Measurements from ENCODE around the gene CELA2B.
"Not testable (repeated sequence)": the region's sequence is repeated elsewhere in the genome, so short reads cannot be mapped to it uniquely, and the experiment has no call there.

Gene CELA2B

DNA sequence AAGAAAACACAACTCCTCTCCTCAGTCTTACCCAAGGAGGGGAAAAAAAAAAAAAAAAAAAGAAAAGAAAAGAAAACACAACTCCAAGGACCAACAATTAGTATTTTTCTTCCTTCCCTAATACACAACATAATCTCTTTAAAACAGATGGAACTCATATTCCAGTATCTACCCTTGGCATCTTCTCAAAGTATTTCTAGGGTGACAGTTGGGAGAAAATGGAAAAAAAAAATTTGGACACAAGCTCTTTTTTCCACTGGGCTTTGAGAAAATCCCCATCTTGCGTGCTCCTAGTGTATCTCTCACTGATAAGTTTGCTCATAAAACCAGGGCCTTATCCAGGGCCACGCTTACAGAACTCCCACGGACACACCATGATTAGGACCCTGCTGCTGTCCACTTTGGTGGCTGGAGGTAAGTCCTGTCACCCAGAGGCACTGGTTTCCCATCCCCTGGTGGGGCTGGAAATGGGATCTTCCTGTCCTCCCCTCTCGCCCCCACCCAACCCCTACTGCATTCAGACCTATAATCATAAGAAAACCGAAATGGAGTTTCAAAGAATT, at the start of gene CELA2B:
Gene CELA2B (plus strand): TSS at position 353 of the 563 bp plus-strand sequence. CDS start 22 bp downstream, at position 375.
- no peak for DNase-seq

DNA sequence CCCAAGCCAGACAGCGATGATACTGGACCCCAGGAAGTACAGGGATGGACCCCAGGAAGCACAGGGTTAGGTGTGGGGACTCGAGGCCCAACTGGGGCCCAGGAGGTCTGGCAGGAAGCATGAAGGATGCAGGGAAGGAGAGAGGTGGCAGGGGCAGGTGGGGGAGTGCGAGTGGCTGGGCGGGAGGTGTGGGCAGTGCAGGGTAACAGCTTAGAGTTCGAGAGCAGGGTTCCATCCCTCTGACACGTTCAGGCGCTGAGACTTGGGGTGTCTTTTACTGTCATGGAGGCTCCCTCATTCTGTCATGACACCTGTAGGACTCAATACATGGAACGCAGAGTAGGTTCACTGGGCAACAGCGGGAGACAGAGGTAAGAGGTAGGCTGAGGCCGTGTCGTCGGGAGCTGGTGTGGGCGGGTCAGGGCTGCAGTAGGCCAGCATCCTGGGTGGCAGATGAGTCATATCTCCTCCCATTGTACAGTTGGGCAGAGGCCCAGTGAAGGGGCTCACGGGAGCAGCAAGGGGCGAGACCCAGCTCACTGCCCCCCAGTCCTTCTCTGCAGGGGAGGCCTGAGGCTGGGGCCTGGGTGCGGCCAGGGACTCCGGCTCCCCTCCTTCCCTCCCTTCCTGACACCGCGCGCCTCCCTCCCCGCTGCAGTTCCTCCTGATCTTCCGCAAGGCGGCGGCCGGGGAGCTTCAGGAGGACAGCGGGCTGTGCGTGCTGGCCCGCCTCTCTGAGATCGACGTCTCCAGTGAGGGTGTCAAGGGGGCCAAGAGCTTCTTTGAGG, 49.2 kb upstream of the CELA2B start:
- DNase-seq, result no peak

DNA sequence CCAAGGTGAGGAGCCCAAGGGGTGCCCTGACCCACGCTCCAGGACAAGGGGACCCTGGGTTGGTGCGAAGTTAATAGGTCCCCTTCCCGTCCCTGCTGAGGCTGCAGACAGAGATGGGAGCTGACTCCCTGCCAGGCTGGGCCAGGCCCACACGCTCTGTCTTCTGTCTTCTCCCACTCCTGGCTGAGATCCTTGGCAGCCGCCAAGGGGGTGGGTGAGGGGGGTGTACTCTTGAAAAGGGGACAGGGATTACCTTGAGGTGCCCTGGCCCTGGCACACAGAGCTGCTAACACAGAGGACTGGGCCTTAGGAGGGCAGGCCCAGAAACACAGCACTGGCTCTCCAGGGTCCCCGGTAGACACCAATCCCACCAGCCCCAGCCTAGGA, 48.6 kb upstream of the CELA2B start:
- DNase-seq, result no peak

DNA sequence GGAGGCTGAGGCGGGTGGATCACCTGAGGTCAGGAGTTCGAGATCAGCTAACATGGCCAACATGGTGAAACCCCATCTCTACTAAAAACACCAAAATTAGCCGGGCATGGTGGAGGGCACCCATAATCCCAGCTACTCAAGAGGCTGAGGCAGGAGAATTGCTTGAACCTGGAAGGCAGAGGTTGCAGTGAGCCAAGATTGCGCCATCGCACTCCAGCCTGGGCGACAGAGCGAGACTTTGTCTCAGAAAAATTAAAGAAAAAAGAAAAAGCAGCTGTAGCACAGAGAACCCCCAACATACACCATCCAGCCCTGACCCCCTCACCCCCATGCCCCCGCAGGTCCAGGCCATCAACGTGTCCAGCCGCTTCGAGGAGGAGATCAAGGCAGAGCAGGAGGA, 47.7 kb upstream of the CELA2B start:
- not testable (repeated sequence) for DNase-seq

DNA sequence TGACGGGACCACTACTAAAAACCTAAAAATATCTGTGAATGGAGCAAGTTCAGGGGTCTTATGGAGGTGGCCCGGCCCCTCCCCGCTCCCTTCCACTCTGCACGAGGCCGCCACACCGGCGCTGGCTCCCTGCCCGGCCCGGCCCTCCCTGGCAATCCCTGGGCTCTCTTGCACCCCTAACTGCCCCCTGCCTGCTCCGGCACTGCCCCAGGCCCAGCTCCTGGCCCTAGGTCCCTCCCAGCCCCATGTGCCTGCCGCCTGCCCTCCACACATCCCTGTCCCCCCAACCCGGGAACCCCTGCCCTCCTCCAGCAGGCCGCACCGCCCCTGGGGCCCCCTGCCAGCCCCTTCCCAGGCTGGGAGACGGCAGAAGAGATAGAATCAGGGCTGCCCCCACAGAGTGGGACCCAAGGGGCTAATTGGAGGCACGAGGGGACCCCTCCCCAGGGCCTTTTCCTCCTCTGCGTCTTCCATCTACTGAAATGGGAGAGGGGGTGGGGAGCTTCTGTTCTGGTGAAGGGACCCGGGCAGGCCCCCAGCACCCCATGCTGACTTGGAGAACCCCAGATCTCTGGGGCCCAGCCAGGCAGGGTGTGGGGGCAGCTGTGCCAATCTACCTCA, 47.0 kb upstream of the CELA2B start:
- DNase-seq, result no peak

DNA sequence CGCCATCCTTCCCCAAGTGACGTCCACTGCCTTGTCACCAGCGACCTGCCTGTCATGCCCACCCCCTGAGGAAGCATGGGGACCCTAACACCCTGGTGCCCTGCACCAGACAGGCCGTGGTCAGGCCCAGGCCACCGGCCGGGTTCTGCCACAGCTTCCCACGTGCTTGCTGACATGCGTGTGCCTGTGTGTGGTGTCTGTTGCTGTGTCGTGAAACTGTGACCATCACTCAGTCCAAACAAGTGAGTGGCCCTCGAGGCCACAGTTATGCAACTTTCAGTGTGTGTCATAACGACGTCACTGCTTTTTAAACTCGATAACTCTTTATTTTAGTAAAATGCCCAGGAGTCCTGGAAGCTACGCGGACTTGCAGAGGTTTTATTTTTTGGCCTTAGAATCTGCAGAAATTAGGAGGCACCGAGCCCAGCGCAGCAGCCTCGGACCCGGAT, 46.2 kb upstream of the CELA2B start:
- DNase-seq, result no peak

DNA sequence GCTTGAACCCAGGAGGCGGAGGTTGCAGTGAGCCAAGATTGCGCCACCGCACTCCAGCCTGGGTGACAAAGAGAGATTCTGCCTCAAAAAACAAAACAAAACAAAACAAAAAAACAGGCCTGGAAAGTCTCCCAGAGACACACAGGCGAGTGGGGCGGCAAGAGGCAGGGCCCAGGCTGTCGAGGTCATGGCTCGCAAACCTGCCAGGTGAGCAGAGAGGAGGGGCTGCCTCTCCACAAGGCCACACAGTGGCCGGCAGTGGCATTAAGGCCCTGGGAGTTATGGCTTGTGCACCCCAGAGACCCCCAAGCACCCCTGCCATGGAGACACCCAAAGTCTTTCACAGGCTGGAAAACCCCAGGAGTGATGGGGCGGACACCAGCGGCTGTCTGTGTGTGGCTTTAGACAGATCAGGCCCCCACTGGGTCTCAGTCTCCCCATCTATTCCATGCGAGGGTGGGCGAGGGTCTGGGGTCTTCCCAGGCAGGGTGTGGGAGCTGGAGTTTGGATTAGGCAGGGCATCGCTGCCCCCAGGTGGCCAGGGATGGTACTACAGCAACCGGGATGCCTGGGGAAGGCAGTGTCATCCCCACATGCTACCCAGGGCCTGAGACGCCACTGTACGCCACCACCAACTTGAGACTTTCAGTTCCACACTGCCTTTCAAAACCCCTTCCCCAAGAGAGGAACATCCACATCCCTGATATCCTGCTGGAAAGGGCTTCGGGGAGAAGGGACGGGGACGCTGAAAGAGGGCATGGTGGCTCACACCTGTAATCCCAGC, 44.9 kb upstream of the CELA2B start:
- DNase-seq, result peak; percentile 81

DNA sequence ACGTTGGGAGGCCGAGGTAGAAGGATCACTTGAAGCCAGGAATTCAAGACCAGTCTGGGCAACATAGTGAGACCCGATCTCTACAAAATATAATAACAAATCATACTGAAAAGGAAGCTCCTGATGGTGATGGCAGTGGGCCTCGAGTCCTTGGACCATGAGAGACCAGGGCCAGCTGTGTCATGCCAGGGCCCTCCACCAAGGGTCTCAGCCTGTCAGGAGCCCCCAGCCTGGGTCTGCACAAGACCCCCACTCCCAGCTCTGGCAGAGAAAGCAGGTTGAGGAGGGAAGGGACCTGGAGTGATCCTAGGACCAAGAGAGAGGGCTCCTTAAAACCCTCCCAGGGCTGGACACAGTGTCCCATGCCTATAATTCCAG, 44.3 kb upstream of the CELA2B start:
- no peak for DNase-seq

DNA sequence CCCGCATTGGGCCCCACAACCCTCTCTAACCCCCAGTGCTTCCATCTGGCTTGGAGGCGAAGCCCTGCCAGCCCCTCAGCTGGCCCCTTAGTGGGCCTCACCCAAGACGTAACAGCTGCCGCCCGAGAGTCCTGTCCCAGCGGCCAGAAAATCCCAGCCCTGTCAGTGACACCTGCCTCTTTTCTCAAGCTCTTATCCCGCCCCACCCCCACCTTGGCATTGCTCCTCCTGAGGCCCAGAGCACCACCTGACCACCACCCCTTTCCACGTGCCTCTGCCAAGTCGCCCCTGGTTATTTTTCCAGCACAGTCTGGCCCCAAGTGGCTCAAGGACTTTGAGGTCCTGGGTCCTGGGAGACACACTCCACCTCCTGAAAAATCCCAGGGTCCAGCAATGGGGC, 43.6 kb upstream of the CELA2B start:
- DNase-seq, result no peak

DNA sequence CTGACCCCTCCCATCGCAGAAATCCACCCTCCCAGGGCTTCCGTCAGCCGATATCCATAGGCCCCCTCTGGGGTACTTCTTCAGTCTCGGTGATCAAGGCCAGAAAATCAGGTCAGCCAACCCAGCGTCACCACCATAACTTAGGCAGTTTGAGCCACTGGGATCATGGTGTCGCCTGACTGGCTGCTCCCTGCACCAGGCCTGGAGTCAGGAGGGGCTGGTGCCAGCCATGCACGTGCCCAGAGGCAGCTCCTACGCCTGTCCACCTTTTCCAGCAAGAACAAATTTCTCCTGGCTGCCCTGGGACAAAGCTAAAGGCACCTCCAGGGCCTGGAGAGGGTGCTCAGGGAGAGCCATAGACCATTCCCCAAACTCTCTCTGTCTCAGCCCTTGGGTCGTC, 42.4 kb upstream of the CELA2B start:
- no peak for DNase-seq

DNA sequence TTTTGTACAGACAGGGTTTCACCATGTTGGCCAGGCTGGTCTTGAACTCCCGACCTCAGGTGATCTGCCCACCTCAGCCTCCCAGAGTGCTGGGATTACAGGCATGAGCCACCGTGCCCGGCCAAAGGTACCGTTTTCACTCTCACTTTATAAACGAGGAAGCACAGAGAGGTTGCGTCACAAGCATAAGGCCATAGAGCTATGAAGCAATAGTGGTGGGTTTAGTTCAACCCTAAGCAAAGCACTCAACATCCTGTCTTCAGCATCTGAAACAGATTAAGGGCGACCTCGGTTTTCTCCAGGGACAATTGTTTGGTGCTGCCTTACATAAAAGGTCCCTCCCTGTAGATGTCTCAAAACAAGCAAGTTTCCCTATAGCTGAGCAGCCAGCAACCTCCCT, 41.2 kb upstream of the CELA2B start:
- not testable (repeated sequence) for DNase-seq

DNA sequence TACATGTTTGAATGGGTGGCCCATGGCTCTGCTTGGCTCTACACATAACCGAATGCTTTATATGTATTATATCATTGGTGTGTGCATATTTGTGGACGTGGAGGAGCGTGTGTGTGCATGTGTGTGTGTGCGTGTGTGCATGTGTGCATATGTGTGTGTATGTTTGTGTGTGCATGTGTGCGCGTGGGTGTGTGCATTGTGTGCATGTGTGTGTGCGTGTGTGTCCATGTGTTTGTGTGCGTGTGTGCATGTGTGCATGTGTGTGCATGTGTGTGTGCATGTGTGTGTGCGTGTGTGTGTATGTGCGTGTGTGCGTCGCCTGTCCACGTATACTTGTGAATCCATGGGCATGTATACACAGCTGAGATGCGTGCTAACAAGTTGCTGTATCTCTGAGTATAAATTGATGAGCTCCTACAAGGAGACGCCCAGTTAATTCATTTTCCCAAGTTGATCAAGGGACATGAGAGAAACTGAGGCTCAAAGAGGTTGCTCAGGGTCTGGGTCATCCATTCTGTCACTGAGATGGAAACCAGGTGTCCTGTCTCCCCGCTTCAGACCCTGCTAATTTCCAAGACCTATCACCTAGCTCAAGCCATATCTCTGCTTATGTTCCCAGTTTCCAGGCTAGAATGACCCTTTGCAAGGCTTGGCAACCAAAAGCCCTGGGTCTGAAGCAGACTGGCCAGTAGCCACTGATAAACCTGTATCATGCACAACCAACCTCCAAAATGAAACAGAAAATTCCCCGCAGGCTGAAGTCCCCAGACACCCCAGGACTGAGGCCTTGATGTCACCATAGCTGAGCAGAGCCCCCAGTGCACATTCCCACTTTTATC, 40.4 kb upstream of the CELA2B start:
- DNase-seq, result no peak

DNA sequence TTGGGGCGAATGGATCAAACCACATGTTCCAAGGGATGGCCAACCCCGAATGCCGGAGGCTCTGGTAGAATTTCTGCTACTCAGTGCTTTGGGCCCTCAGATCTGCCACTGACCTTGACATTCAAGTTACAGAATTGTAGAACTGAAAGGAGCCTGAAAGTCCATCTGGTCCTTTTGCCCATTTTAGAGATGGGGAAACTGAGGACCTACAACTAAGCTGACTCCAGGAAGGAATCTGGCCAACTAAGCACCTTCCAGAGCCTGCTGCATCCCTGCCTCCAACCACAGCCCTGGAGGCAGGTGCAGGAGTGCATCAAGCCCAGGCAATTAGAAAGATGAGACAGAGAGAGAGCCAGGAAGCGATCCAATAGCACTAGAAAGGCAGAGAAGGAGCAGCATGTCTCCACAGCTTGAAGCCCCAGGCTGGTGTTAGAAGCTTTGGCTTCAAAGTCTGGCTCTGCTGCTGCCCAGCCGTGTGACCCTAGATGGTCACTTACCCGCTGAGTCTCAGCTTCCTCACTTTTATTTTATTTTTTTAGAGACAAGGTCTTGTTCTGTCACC, 38.9 kb upstream of the CELA2B start:
- no peak for DNase-seq

DNA sequence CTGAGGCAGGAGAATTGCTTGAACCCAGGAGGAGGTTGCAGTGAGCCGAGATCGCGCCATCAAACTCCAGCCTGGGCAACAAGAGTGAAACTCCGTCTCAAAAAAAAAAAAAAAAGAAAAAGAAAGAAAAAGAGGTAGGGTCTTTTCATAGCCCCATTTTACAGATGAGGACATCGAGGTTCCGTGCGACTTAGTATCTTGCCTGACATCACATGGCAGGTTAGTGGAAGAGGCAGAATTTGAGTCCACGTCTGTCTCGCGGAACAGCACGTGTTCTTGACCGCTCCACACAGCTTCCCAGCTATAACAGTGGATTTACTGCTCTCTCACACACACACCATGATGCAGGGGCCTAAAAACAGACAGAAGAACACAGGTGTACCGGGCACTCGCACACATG, 36.6 kb upstream of the CELA2B start:
- no peak for DNase-seq

DNA sequence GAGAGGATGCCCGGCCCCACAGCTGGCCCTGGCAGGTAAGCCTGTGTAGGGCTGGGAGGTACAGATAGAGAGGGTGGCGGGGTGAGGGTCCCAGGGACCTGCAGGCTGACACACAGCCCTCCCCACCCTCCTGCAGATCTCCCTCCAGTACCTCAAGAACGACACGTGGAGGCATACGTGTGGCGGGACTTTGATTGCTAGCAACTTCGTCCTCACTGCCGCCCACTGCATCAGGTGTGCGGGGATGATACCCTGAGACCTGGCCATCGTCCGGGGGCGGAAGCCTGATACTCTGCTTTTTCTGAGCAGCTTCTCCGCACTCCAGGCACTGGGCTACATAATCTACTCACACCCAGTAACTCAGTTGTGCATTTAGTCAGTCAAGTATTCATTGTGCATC, 35.5 kb upstream of the CELA2B start:
- no peak for DNase-seq

DNA sequence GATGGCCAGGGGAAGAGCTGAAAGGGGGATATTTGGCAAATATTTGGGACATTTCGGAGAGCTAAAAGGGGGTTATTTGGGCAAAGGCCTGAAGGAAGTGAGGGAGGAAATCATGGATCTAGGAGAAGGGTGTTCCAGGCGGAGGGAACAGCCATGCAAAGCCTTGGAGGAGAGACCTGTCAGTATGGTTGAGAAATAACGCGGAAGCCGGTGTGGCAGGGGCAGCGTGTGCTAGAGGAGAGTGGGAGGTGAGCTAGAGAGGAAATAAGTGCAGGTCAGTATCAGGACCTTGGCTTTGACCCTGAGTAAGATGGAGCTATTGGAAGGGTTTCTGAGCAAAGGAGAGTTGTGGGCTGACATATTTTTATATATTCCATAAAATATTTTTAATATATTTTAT, 34.7 kb upstream of the CELA2B start:
- no peak for DNase-seq

DNA sequence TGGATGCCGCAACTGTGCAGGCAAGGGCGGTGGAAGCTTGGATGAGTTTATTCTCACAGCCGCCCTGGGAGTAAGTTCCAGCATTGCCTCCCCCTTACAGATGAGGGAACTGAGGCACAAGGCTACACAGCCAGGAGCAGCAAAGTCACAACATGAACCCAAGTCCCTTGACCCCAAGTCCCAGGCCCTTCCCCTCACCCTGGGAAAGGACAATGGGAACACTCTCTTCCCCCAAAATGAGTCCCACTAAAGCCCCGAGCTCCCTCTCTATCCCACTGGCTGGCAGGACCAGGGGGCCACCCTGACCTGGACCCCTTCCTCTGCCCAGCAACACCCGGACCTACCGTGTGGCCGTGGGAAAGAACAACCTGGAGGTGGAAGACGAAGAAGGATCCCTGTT, 33.8 kb upstream of the CELA2B start:
- no peak for DNase-seq

DNA sequence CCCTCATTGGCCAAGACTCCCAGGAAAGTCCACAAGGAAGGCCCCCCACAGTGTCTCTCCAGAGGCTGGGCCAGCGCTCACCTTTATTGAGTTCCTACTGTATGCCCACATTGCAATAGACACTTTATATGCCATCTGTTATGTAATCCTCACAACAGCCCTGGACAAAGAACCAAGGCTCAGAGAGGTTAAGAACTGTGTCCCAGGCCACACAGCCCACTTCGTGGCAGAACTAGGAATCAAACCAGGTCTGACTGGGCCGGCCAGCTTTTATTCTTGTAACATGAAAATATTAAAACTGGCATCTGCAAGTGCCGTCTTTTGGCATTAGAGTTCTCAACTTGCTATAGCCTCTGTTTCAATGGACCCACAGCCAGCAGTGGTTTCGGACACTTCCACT, 33.1 kb upstream of the CELA2B start:
- no peak for DNase-seq

DNA sequence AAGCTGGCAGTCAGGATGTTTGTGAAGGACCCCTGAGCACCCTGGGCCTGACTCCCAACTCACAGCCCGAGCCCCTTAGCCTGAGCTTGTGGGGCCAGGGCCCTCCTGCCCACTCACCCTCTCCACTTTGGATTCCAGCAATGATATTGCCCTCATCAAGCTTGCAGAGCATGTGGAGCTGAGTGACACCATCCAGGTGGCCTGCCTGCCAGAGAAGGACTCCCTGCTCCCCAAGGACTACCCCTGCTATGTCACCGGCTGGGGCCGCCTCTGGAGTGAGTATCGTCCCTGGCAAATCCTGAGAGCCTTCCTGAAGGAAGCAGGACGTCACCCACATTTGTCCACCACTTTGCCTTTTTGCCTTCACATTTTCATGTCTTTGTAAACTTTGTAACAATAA, 32.6 kb upstream of the CELA2B start:
- DNase-seq, result no peak

DNA sequence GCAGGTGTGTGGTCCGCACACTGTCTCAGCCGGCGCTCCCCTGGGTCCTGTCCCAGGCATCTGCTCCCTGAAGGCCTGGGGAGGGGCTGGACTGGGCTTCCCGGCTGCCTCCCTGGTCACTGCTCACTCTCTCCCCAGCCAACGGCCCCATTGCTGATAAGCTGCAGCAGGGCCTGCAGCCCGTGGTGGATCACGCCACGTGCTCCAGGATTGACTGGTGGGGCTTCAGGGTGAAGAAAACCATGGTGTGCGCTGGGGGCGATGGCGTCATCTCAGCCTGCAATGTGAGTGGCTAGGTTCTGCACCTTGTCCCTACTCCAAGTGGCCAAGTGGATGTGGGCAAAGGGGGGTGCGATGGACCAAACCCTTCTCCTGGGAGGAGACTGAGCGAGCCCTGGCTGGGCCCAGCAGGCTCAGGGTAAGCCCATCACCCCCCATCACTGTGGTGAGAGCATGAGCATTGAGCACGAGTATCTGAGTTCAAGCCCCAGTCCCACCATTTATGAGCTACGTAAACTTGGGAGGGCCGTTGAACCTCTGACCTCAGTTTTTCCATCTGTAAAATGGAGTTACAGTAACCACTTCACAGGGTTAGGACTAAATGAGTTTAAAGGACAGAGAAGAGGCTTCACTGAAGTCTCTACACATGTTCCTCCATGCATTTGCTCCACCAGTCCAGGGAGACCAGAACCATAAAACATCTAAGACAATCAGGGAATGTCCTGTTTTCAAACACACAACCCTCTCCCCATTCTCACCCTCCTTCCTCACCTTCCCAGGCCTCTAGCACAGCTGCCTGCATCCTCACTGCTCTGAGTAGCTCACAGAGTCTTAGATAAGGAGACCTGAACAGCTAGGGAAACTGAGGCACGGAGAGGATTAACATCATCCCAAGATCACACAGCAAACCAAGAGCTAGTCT, 31.2 kb upstream of the CELA2B start:
- no peak for DNase-seq

Data from activated naive CD4-positive, alpha-beta T cell treated with Interleukin-2 at 50 U/mL for 16 hours (primary cell).